ENCODE measurements around the gene CLEC4A. TPM values are rescaled to one million over a fixed set of nuclear protein-coding genes. Genes with fewer than 3 reads are reported as not detected.
A peak's percentile ranks its signal among the peaks of the same experiment; 100 is the strongest.
"Not testable (repeated sequence)": the region's sequence is repeated elsewhere in the genome, so short reads cannot be mapped to it uniquely, and the experiment has no call there.

CLEC4A gene
- total and polyA plus RNA-seq, 2 of the 13 experiments (the other 11 are each of a cell fraction or from before 2014, with no cell fraction given) = 0.55 TPM; not detected in 1

DNA sequence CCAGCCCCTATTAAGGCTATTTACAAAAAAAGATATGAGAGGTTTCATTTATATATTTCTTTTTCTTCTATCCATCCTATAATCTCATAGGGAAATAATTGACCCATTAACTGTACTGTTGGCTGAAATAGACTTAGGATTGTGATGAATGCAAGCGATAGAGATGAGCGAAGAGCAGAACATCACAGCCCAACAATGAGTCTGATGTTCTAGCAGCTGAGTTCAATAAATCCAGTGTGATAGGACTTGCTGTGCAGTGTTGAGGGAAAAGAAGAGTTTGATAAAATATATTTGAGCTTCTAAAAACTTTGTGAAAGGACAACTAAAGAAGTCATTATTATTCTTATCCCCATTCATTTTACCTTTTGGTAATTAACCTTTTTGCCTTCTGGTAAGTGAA lies 49.5 kb downstream of the CLEC4A start:
- H3K27me3 ChIP-seq (ENCODE audit: control insufficient read depth in 1 of 2, insufficient read depth in 2 of 2, low read length in 2 of 2); H2AFZ ChIP-seq (ENCODE audit: low read length); in situ Hi-C loops (cut with HindIII; ENCODE audit: extremely low pct_ligation_motif_present, low pct_unique_long_range_greater_than_20kb); H3K9ac ChIP-seq (ENCODE audit: insufficient read depth, low read depth, low read length); BruUV-seq (replicated peaks); H3K36me3 ChIP-seq (replicated peaks in 1 of 2; ENCODE audit: control insufficient read depth in 1 of 2, insufficient read depth in 2 of 2, low read length in 2 of 2); H4K20me1 ChIP-seq (ENCODE audit: insufficient read depth, low read length); intact Hi-C loops (cut with micrococcal nuclease; ENCODE audit: unreplicated experiment); H3K79me2 ChIP-seq (ENCODE audit: insufficient read depth, low read length); H3K27ac ChIP-seq (ENCODE audit: extremely low read length, insufficient read depth, low read length); CTCF ChIA-PET (ENCODE audit: low intra/inter-chr PET ratio, low total read pairs); ATAC-seq; H3K4me2 ChIP-seq (ENCODE audit: low read depth, low read length); H3K9me3 ChIP-seq (ENCODE audit: low read length); DNase-seq (ENCODE audit: low spot score); FAIRE-seq; H3K4me1 ChIP-seq (ENCODE audit: insufficient read depth, low read length); H3K4me3 ChIP-seq (replicated peaks in 1 of 3; ENCODE audit: insufficient read depth in 1 of 3, low read depth in 2 of 3, low read length in 3 of 3); POLR2A ChIA-PET: not testable (repeated sequence)
- 29% methylated on average over 2 of the region's 2 CpGs for WGBS (ENCODE audit: low lambda C conversion rate)

DNA sequence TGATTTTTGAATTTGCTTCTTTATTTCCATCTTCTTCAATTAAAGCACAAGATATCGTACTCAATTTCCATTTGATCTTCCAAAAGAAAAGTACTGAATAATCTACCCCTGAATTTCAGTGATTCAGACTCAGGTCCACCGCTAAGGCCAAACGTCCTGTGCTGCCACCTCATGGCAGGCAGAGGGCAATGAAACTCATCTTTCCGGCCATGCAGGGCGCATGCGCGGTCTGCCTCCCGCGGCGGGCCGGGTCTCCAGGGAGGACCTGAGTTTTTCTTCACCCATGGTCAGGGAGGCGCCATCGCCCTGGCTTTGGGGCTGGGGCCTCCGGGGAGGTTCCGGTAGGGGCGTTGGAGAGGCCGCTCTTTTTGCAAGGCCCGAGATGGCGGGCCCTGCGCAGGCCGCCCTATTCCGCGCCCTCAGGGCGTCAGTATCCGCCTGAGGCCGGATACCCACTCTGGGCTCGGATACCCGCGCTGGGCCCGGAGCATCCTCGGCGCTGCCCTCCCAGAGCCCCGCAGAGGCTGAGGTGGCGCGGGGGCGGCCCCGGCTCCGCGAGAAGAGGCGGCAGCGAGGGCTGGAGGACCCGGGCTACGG lies 56.7 kb downstream of the CLEC4A start:
- 0 out of 2 replicates have a peak overlapping the region, but pooled peaks have one; percentile 15 for H3K9ac ChIP-seq (ENCODE audit: insufficient read depth, low read depth, low read length)
- BruUV-seq (replicated peaks); H3K27ac ChIP-seq (ENCODE audit: extremely low read length, insufficient read depth, low read length); H3K4me1 ChIP-seq (ENCODE audit: insufficient read depth, low read length); POLR2A ChIA-PET; ATAC-seq; intact Hi-C loops (cut with micrococcal nuclease; ENCODE audit: unreplicated experiment); in situ Hi-C loops (cut with HindIII; ENCODE audit: extremely low pct_ligation_motif_present, low pct_unique_long_range_greater_than_20kb); H3K36me3 ChIP-seq (replicated peaks in 1 of 2; ENCODE audit: control insufficient read depth in 1 of 2, insufficient read depth in 2 of 2, low read length in 2 of 2); H3K27me3 ChIP-seq (ENCODE audit: control insufficient read depth in 1 of 2, insufficient read depth in 2 of 2, low read length in 2 of 2); H4K20me1 ChIP-seq (ENCODE audit: insufficient read depth, low read length); CTCF ChIA-PET (ENCODE audit: low intra/inter-chr PET ratio, low total read pairs); FAIRE-seq; H3K79me2 ChIP-seq (ENCODE audit: insufficient read depth, low read length); H3K9me3 ChIP-seq (ENCODE audit: low read length); H2AFZ ChIP-seq (ENCODE audit: low read length): not testable (repeated sequence)
- peak; percentile 28 for DNase-seq (ENCODE audit: low spot score)
- peak overlapping the region; percentile 42 to 59 (median 55); a peak in 4 of 6 replicates for H3K4me3 ChIP-seq (replicated peaks in 1 of 3; ENCODE audit: insufficient read depth in 1 of 3, low read depth in 2 of 3, low read length in 3 of 3)
- H3K4me2 ChIP-seq (ENCODE audit: low read depth, low read length) = peak overlapping the region; percentile 43; the same call in 1 of the 2 replicates
- 4% methylated on average over 26 of the region's 43 CpGs for whole genome bisulfite sequencing (ENCODE audit: low lambda C conversion rate)
- TF ChIP-seq ZNF574 (CRISPR knock-in tag; IDR thresholded peaks at IDR 0.05) (0 out of 2 replicates have a peak, but pooled peaks have one; percentile 15), ZFY (CRISPR knock-in tag; IDR thresholded peaks at IDR 0.05) (peak; percentile 69), CTCF (CRISPR knock-in tag; IDR thresholded peaks at IDR 0.05) (peak; percentile 61), ZFX (CRISPR knock-in tag; IDR thresholded peaks at IDR 0.05; ENCODE audit: low read depth) (peak; percentile 58), GABPB1 (CRISPR knock-in tag; IDR thresholded peaks at IDR 0.05) (peak; percentile 47), STAG1 (CRISPR knock-in tag; IDR thresholded peaks at IDR 0.05) (peak; percentile 28)
- TF ChIP-seq, protein P1, sequence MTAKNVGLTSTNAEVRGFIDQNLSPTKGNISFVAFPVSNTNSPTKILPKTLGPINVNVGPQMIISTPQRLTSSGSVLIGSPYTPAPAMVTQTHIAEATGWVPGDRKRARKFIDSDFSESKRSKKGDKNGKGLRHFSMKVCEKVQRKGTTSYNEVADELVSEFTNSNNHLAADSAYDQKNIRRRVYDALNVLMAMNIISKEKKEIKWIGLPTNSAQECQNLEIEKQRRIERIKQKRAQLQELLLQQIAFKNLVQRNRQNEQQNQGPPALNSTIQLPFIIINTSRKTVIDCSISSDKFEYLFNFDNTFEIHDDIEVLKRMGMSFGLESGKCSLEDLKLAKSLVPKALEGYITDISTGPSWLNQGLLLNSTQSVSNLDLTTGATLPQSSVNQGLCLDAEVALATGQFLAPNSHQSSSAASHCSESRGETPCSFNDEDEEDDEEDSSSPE (CRISPR knock-in tag; IDR thresholded peaks at IDR 0.05) = 0 out of 2 replicates have a peak, but pooled peaks have one; percentile 16
